ENCODE measurements around the gene GALNT17.

DNA sequence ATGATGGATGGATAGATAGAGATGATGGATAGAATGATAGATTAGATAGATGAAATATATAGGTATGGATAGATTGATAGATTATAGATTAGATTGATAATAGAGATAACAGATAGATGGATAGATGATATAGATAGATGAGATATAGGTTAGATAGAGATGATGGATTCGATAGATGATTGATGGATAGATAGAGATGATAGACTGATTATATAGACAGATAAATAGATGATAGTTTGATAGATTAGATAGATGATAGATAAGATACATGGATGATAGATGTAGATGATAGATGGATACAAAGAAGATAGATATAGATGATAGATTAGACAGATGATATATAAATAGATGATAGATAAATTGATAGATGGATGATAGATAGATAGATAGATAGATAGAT is 448.1 kb downstream of the GALNT17 start:
- TF ChIP-seq, protein P1, sequence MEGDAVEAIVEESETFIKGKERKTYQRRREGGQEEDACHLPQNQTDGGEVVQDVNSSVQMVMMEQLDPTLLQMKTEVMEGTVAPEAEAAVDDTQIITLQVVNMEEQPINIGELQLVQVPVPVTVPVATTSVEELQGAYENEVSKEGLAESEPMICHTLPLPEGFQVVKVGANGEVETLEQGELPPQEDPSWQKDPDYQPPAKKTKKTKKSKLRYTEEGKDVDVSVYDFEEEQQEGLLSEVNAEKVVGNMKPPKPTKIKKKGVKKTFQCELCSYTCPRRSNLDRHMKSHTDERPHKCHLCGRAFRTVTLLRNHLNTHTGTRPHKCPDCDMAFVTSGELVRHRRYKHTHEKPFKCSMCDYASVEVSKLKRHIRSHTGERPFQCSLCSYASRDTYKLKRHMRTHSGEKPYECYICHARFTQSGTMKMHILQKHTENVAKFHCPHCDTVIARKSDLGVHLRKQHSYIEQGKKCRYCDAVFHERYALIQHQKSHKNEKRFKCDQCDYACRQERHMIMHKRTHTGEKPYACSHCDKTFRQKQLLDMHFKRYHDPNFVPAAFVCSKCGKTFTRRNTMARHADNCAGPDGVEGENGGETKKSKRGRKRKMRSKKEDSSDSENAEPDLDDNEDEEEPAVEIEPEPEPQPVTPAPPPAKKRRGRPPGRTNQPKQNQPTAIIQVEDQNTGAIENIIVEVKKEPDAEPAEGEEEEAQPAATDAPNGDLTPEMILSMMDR (IDR thresholded peaks at IDR 0.05), result no peak
- TF ChIP-seq POLR2A (IDR thresholded peaks at IDR 0.05), result no peak

All from uterus (tissue), 2 donors.